ENCODE measurements around the gene GALNT18.

The GALNT18 gene

GRCh38 chr11:11493698-11494097 is 128.1 kb downstream of the GALNT18 start:
- DNase-seq = no peak

- no peak for DNase-seq
Observed at GRCh38 chr11:11491589-11491988, 130.2 kb downstream of the GALNT18 start.

- DNase-seq = no peak
Observed at GRCh38 chr11:11491014-11491413, 130.8 kb downstream of the GALNT18 start.

GRCh38 chr11:11486423-11486822 is 135.4 kb downstream of the GALNT18 start:
- DNase-seq = no peak

- DNase-seq = peak; percentile 7
Observed at GRCh38 chr11:11486002-11486401, 135.8 kb downstream of the GALNT18 start.

- no peak for DNase-seq
Observed at GRCh38 chr11:11483627-11484026, 138.2 kb downstream of the GALNT18 start.

GRCh38 chr11:11482730-11483129 is 139.1 kb downstream of the GALNT18 start:
- no peak for DNase-seq

GRCh38 chr11:11481371-11481770 is 140.4 kb downstream of the GALNT18 start:
- no peak for DNase-seq

- no peak for DNase-seq
Observed at GRCh38 chr11:11480971-11481370, 140.8 kb downstream of the GALNT18 start.

- no peak for DNase-seq
Observed at GRCh38 chr11:11478687-11479086, 143.1 kb downstream of the GALNT18 start.

GRCh38 chr11:11477695-11478420 is 143.9 kb downstream of the GALNT18 start:
- DNase-seq = no peak

- peak; percentile 16 for DNase-seq
Observed at GRCh38 chr11:11476971-11477645, 144.7 kb downstream of the GALNT18 start.

GRCh38 chr11:11476499-11476898 is 145.3 kb downstream of the GALNT18 start:
- DNase-seq = no peak

GRCh38 chr11:11472106-11472505 is 149.7 kb downstream of the GALNT18 start:
- DNase-seq = no peak

- no peak for DNase-seq
Observed at GRCh38 chr11:11471201-11471600, 150.6 kb downstream of the GALNT18 start.

- DNase-seq = no peak
Observed at GRCh38 chr11:11468954-11469353, 152.9 kb downstream of the GALNT18 start.

GRCh38 chr11:11467312-11467711 is 154.5 kb downstream of the GALNT18 start:
- DNase-seq = peak; percentile 34

- no peak for DNase-seq
Observed at GRCh38 chr11:11464555-11464954, 157.2 kb downstream of the GALNT18 start.

- DNase-seq = no peak
Observed at GRCh38 chr11:11463405-11463804, 158.4 kb downstream of the GALNT18 start.

GRCh38 chr11:11461473-11461872 is 160.3 kb downstream of the GALNT18 start:
- no peak for DNase-seq

- no peak for DNase-seq
Observed at GRCh38 chr11:11459578-11459977, 162.2 kb downstream of the GALNT18 start.

- DNase-seq = no peak
Observed at GRCh38 chr11:11458485-11458884, 163.3 kb downstream of the GALNT18 start.

- DNase-seq = no peak
Observed at GRCh38 chr11:11458001-11458400, 163.8 kb downstream of the GALNT18 start.

- DNase-seq = no peak
Observed at GRCh38 chr11:11456866-11457265, 164.9 kb downstream of the GALNT18 start.

All from NCI-H2029 treated with DMSO at 0.1 percent for 48 hours (cell line).